Prostate gland (tissue), 2 donors: Measurements from ENCODE around the gene KDM4B. TPM values are rescaled to one million over a fixed set of nuclear protein-coding genes. Genes with fewer than 3 reads are reported as not detected.

Experiments
- DNase-seq: peaks from one replicate; pipeline ENCODE4 v3.0.0-alpha.2; 2019; ENCODE audit warnings: low spot score
- H3K27ac ChIP-seq, 2 donors: fragments of 200-600 bp; sonication (generic); 2 replicates each; pipeline ENCODE4 v1.5.1; 2017 to 2019
- H3K27me3 ChIP-seq: fragments of 200-600 bp; sonication (generic); replicated peaks from 2 replicates; pipeline ENCODE4 v1.5.1; 2019; ENCODE audit not compliant: insufficient read depth
- H3K36me3 ChIP-seq, 2 donors: fragments of 200-600 bp; sonication (generic); 1 replicate in 1 of 2; 2 replicates in 1 of 2; pipeline versions ENCODE4 v1.5.1 to v1.8.1; 2017 to 2019
- H3K4me1 ChIP-seq: fragments of 200-600 bp; sonication (generic); replicated peaks from 2 replicates; pipeline ENCODE4 v1.5.1; 2019
- H3K4me3 ChIP-seq, 2 donors: fragments of 200-600 bp; sonication (generic); 2 replicates each; pipeline ENCODE4 v1.5.1; 2017 to 2019
- H3K9me3 ChIP-seq: fragments of 200-600 bp; sonication (generic); 2 replicates; pipeline ENCODE4 v1.5.1; 2017
- POLR2A ChIP-seq: fragments of 450-650 bp; IDR thresholded peaks from one replicate; pipeline ENCODE4 v1.6.1; 2016; ENCODE audit warnings: antibody characterized with exemption, mild to moderate bottlenecking
- POLR2AphosphoS5 ChIP-seq: sonication (generic); formaldehyde crosslinking; IDR thresholded peaks from one replicate; pipeline ENCODE4 v1.6.1; 2017; ENCODE audit warnings: antibody characterized with exemption
- WGBS: methylation state at CpG from one replicate; pipeline ENCODE4 v1.1.5; 2018; 5-methylcytosine and 5-hydroxymethylcytosine counted together
- intact Hi-C: fragments of 100-400 bp; cut with DNase I; formaldehyde crosslinking; loops from one replicate; pipeline ENCODE4 v1.14.2; 2022
- total RNA-seq, 2 donors: library from RNA; depleted of rRNA; stranded (reverse); fragments of >200 nt; gene quantifications; one replicate each; pipeline ENCODE4 v1.1.0, GENCODE V29; 2016
- TF ChIP-seq, protein P1 (sequence below), 4 experiments: fragments of 200-600 bp in 2 of 4; fragments of 450-650 bp in 2 of 4; sonication (generic) in 2 of 4; IDR thresholded peaks; 1 replicate in 3 of 4; 2 replicates in 1 of 4; pipeline ENCODE4 v1.5.1; 2016 to 2019; ENCODE audit warnings: antibody characterized with exemption in 4 of 4, mild to moderate bottlenecking in 2 of 4, moderate library complexity in 2 of 4

The KDM4B gene
- total RNA-seq, 2 donors from 2014 or later = 74.6 to 136 TPM

DNA sequence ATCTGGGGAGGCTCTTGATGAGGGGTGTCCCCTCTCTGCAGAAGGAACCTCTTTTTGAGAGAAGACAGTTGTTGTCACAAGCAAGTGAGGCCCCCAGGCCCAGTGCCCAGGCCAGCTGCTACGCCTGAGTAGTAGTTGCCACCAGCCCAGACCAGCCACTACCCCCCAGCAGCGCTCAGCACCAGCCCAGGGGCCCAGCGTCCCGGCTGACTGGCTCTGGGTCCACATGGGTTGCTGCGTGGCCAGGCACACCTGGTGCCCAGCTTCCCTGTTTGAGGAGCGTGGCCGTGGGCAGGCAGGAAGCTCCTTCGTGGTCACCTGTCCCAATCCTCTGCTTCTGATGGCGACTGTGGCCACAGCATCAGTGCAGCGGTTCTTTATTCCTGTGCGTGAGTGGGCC lies 84.7 kb downstream of the KDM4B start:
- Histone ChIP-seq H3K4me3 (no peak overlapping the region), H3K36me3 (no peaks in the 10 kb centered on the region), H3K27me3 (no peaks in the 10 kb centered on the region), H3K27ac (no peak overlapping the region), H3K4me1 (peaks cover 7% of the 10 kb centered on the region), H3K9me3 (no peaks in the 10 kb centered on the region)
- DNase-seq = no peak
- 94% methylated on average over 11 of the region's 11 CpGs for WGBS
- no peak for TF ChIP-seq POLR2A
- intact Hi-C loops = loop anchor here (5.0 kb wide), 1 partner anchor 79 kb away; no protein-coding TSS in a partner anchor

GRCh38 chr19:5054551-5055456 lies 85.9 kb downstream of the KDM4B start:
- WGBS = 90% methylated on average over 35 of the region's 35 CpGs
- TF ChIP-seq POLR2AphosphoS5 (no peak), POLR2A (no peak)
- TF ChIP-seq, protein P1, sequence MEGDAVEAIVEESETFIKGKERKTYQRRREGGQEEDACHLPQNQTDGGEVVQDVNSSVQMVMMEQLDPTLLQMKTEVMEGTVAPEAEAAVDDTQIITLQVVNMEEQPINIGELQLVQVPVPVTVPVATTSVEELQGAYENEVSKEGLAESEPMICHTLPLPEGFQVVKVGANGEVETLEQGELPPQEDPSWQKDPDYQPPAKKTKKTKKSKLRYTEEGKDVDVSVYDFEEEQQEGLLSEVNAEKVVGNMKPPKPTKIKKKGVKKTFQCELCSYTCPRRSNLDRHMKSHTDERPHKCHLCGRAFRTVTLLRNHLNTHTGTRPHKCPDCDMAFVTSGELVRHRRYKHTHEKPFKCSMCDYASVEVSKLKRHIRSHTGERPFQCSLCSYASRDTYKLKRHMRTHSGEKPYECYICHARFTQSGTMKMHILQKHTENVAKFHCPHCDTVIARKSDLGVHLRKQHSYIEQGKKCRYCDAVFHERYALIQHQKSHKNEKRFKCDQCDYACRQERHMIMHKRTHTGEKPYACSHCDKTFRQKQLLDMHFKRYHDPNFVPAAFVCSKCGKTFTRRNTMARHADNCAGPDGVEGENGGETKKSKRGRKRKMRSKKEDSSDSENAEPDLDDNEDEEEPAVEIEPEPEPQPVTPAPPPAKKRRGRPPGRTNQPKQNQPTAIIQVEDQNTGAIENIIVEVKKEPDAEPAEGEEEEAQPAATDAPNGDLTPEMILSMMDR (IDR thresholded peaks at IDR 0.05) = no peak
- no peak overlapping the region for H3K27ac ChIP-seq
- no peaks in the 10 kb centered on the region for H3K9me3 ChIP-seq
- DNase-seq = no peak
- no peaks in the 10 kb centered on the region for H3K36me3 ChIP-seq
- no peaks in the 10 kb centered on the region for H3K27me3 ChIP-seq
- intact Hi-C loops = loop anchor here (5.0 kb wide), 1 partner anchor 77 kb away; no protein-coding TSS in a partner anchor
- no peak overlapping the region for H3K4me3 ChIP-seq
- H3K4me1 ChIP-seq = peaks cover 16% of the 10 kb centered on the region

GRCh38 chr19:5055457-5055776 lies 86.5 kb downstream of the KDM4B start:
- TF ChIP-seq POLR2AphosphoS5 (no peak), POLR2A (no peak)
- TF ChIP-seq, protein P1 (IDR thresholded peaks at IDR 0.05) = no peak
- no peaks in the 10 kb centered on the region for H3K27me3 ChIP-seq
- no peak for DNase-seq
- H3K36me3 ChIP-seq = no peaks in the 10 kb centered on the region
- H3K27ac ChIP-seq = no peak overlapping the region
- intact Hi-C loops = no loop called here
- 92% methylated on average over 13 of the region's 13 CpGs for WGBS
- peaks cover 20% of the 10 kb centered on the region for H3K4me1 ChIP-seq
- H3K9me3 ChIP-seq = no peaks in the 10 kb centered on the region
- no peak overlapping the region for H3K4me3 ChIP-seq

GRCh38 chr19:5057860-5058259 lies 88.9 kb downstream of the KDM4B start:
- Histone ChIP-seq H3K36me3 (no peaks in the 10 kb centered on the region), H3K4me3 (no peak overlapping the region), H3K27me3 (no peaks in the 10 kb centered on the region), H3K9me3 (no peaks in the 10 kb centered on the region), H3K4me1 (peaks cover 30% of the 10 kb centered on the region), H3K27ac (peak overlapping the region; percentile 30 to 83)
- peak; percentile 8 for TF ChIP-seq POLR2AphosphoS5
- TF ChIP-seq, protein P1 (IDR thresholded peaks at IDR 0.05) = no peak
- intact Hi-C loops = no loop called here
- DNase-seq = no peak
- WGBS = 83% methylated on average over 5 of the region's 5 CpGs

GRCh38 chr19:5058521-5059212 lies 89.8 kb downstream of the KDM4B start:
- no peak for DNase-seq
- Histone ChIP-seq H3K27me3 (no peaks in the 10 kb centered on the region), H3K9me3 (no peaks in the 10 kb centered on the region), H3K36me3 (no peaks in the 10 kb centered on the region), H3K4me1 (peaks cover 30% of the 10 kb centered on the region), H3K4me3 (no peak overlapping the region), H3K27ac (peak overlapping the region; percentile 83 to 84)
- intact Hi-C loops = no loop called here
- 36% methylated on average over 30 of the region's 34 CpGs for WGBS
- TF ChIP-seq, protein P1 (IDR thresholded peaks at IDR 0.05) = no peak
- TF ChIP-seq POLR2A = no peak
- no peak for TF ChIP-seq POLR2AphosphoS5
